Kidney (tissue), 14 donors: ENCODE data around the gene ENAH. TPM values are rescaled to one million over a fixed set of nuclear protein-coding genes. Genes with fewer than 3 reads are reported as not detected.
A peak's percentile ranks its signal among the peaks of the same experiment; 100 is the strongest.

Experiments
- DNase-seq, 5 donors: peaks; one replicate each; pipeline ENCODE4 v3.0.0-alpha.2; 2013 to 2020
- FAIRE-seq: peaks from 2 replicates; lab custom pipeline; 2012; peaks lifted over from hg19 to GRCh38; lab: Jason Lieb, UNC
- H3K27ac ChIP-seq, 2 donors: one replicate each; pipeline ENCODE4 v1.7.0; 2013; ENCODE audit warnings: low read depth in 2 of 2, low read length in 2 of 2, inconsistent platforms in 1 of 2
- H3K27me3 ChIP-seq: one replicate; pipeline ENCODE4 v1.7.1; 2013; ENCODE audit warnings: low read length, inconsistent platforms; ENCODE audit not compliant: control insufficient read depth, insufficient read depth
- H3K36me3 ChIP-seq, 3 donors: one replicate each; pipeline versions ENCODE4 v1.7.0 to v1.7.1; 2013; ENCODE audit warnings: low read length in 3 of 3, control low read depth in 1 of 3, inconsistent platforms in 1 of 3; ENCODE audit not compliant: insufficient read depth in 3 of 3, control insufficient read depth in 2 of 3
- H3K4me1 ChIP-seq, 3 donors: one replicate each; pipeline versions ENCODE4 v1.7.0 to v1.7.1; 2013; ENCODE audit warnings: low read length in 3 of 3, inconsistent platforms in 1 of 3, low read depth in 1 of 3; ENCODE audit not compliant: control insufficient read depth in 2 of 3, insufficient read depth in 2 of 3
- H3K4me3 ChIP-seq, 3 donors: one replicate each; pipeline versions ENCODE4 v1.7.0 to v1.8.1; 2013; ENCODE audit warnings: low read length in 3 of 3, control low read depth in 1 of 3, inconsistent platforms in 1 of 3
- H3K9ac ChIP-seq, 3 donors: one replicate each; pipeline versions ENCODE4 v1.7.0 to v1.7.1; 2013; ENCODE audit warnings: low read length in 3 of 3, control low read depth in 1 of 3, inconsistent platforms in 1 of 3
- H3K9me3 ChIP-seq, 3 donors: one replicate each; pipeline versions ENCODE4 v1.7.0 to v1.7.1; 2013; ENCODE audit warnings: low read length in 3 of 3, control low read depth in 1 of 3, inconsistent platforms in 1 of 3; ENCODE audit not compliant: control insufficient read depth in 2 of 3, insufficient read depth in 1 of 3
- CTCF ChIP-seq: IDR thresholded peaks from 3 replicates; pipeline ENCODE4 v1.5.1; 2012; ENCODE audit warnings: mild to moderate bottlenecking, moderate library complexity, borderline replicate concordance; ENCODE audit not compliant: insufficient read depth; ENCODE audit errors: extremely low read depth
- intact Hi-C: fragments of 100-400 bp; cut with DNase I; formaldehyde crosslinking; loops from one replicate; pipeline ENCODE4 v1.11.1; 2022
- polyA plus RNA-seq: library from polyadenylated mRNA; stranded (reverse); fragments of 350-450 nt; fragmentation: Illumina TruSeq; extraction: RNeasy Lipid Tissue Mini Kit (QIAGEN cat#74804); gene quantifications from one replicate; pipeline ENCODE4 v1.2.3, GENCODE V29; 2014; ENCODE audit warnings: low read depth, low replicate concordance; ENCODE audit not compliant: insufficient read depth
- total RNA-seq: library from RNA; stranded (reverse); fragmentation: NEBNext Ultra II Directional; extraction: Animal tissue kit (Norgen Biotek cat#: 25700); gene quantifications from one replicate; pipeline ENCODE4 v1.2.1, GENCODE V29; 2021
- donor health status: control.
- donor health status: control.
- donor health status: control.
- donor health status: control.
- donor health status: control.
- donor health status: DM: yes; HTN: yes; CAD: no.
- donor health status: Normal renal cell carcinoma (clear cell type).

Gene ENAH
- total and polyA plus RNA-seq, 2 donors from 2014 or later, result 6.2 to 42.3 TPM

GRCh38 chr1:225446595-225446960 lies 206.3 kb downstream of the ENAH start:
- Histone ChIP-seq H3K27me3 (no peaks in the 10 kb centered on the region), H3K9me3 (no peaks in the 10 kb centered on the region), H3K9ac (peak overlapping the region in 1 of 3 donors; percentile 29), H3K4me1 (peaks cover 0 to 36% (median 26%) of the 10 kb centered on the region in 3 donors), H3K27ac (peak overlapping the region in 1 of 2 donors; percentile 32), H3K36me3 (no peaks in the 10 kb centered on the region), H3K4me3 (no peak overlapping the region)
- DNase-seq (peak in 1 of 5 donors; percentile 55), FAIRE-seq (no peak)
- no peak for TF ChIP-seq CTCF
- intact Hi-C loops, result no loop called here

- Histone ChIP-seq H3K27me3 (no peaks in the 10 kb centered on the region), H3K27ac (peak overlapping the region; percentile 32 to 88), H3K9me3 (no peaks in the 10 kb centered on the region), H3K9ac (peak overlapping the region in 1 of 3 donors; percentile 29), H3K4me1 (peaks cover 0 to 41% (median 32%) of the 10 kb centered on the region in 3 donors), H3K4me3 (peak overlapping the region in 1 of 3 donors; percentile 2), H3K36me3 (no peaks in the 10 kb centered on the region)
- no peak for FAIRE-seq
- intact Hi-C loops, result no loop called here
- DNase-seq, result peak in 1 of 5 donors; percentile 52
- no peak for TF ChIP-seq CTCF
These were observed 207.0 kb downstream of the ENAH start for GRCh38 chr1:225445639-225446594.

GRCh38 chr1:225442123-225442505 lies 210.8 kb downstream of the ENAH start:
- Histone ChIP-seq H3K4me3 (peak overlapping the region in 2 of 3 donors; percentile 9 to 28), H3K4me1 (peaks cover 0 to 39% (median 38%) of the 10 kb centered on the region in 3 donors), H3K27me3 (no peaks in the 10 kb centered on the region), H3K9me3 (no peaks in the 10 kb centered on the region), H3K36me3 (no peaks in the 10 kb centered on the region), H3K9ac (no peak overlapping the region), H3K27ac (peak overlapping the region; percentile 68 to 81)
- FAIRE-seq (no peak), DNase-seq (no peak)
- no peak for TF ChIP-seq CTCF
- intact Hi-C loops, result no loop called here
